ENCODE results near the gene NAA80. TPM values are rescaled to one million over a fixed set of nuclear protein-coding genes. Genes with fewer than 3 reads are reported as not detected.

Gene NAA80
- total RNA-seq, 1 donor from 2014 or later: 17.3 TPM

GRCh38 chr3:50324351-50325112, 25.3 kb upstream of the NAA80 start:
- Mint-ChIP-seq H3K36me3 (ENCODE audit: low read depth) (peaks cover 16% of the 10 kb centered on the region), H3K27me3 (no peaks in the 10 kb centered on the region), H3K4me1 (peaks cover 26% of the 10 kb centered on the region), H3K9me3 (no peaks in the 10 kb centered on the region), H3K27ac (peak overlapping the region; percentile 28), H3K4me3 (no peak overlapping the region)
- peak; percentile 90 for DNase-seq
- intact Hi-C loops (cut with micrococcal nuclease): loop anchor here (2.0 to 10.0 kb wide), 2 partner anchors 132 to 1850 kb away; no protein-coding TSS in a partner anchor

DNA sequence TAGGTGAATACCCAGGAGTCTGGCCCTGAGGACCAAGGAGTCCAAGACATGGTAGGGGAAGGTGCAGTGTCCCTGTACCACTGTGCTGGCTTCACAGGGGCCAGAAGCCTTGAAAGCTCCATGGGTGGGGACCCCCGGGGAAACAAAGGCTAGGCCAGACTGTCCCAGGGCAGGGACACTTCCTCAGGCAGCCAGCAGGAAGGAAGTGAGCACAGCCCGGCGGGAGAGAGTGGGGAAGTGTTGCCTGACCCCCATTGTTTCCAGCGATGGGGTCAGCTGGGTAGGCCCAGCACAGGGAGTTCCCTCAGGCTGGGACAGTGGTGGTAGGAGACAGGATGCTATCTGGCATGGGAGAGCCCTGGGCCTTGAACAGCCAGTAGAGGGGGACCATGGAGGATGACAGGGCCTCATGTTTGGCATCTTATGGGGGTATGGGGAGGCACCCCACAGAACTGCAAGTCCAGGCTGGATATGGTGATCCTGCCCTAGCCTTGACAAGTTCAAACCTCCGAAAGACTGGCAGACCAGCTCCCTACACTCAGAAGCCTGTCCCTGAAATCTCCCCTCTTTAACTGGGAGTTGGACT, 24.5 kb upstream of the NAA80 start:
- peak overlapping the region; percentile 7 for H3K27ac Mint-ChIP-seq
- no peak overlapping the region for H3K4me3 Mint-ChIP-seq
- H3K9me3 Mint-ChIP-seq: no peaks in the 10 kb centered on the region
- H3K27me3 Mint-ChIP-seq: no peaks in the 10 kb centered on the region
- peaks cover 30% of the 10 kb centered on the region for H3K4me1 Mint-ChIP-seq
- peaks cover 17% of the 10 kb centered on the region for H3K36me3 Mint-ChIP-seq (ENCODE audit: low read depth)
- intact Hi-C loops (cut with micrococcal nuclease): loop anchor here (2.0 to 10.0 kb wide), 2 partner anchors 131 to 1849 kb away; no protein-coding TSS in a partner anchor
- no peak for DNase-seq

DNA sequence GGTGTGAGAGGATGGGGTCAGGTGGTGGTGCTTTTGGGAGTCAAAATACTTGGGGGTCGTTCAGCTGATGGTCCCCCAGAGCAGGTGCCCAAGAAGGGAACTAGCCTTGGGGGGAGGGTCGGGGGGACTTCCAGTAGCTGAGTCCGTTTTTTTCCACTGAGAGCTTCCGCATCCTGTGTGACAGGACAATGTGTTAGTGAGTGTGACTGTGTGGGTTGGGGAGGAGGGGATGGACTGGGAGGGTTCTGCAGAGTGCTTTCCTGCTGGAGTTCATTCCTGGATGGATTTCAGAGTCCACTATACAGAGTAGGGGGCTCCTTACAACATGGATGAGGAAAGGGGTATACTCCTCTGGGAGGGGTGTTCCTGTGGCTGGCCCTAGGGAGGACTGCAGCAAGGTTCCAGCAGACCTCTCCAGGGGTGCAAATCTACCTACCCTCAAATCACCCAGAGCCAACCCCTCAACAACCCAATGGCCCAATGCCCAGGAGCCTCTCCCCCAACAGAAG, 23.9 kb upstream of the NAA80 start:
- H3K9me3 Mint-ChIP-seq: no peaks in the 10 kb centered on the region

GRCh38 chr3:50322386-50323091, 23.3 kb upstream of the NAA80 start, which contains the start of gene HYAL2:
Gene HYAL2 (minus strand): TSS chr3:50322745. CDS start chr3:50320489, 2,256 bp downstream.
- intact Hi-C loops (cut with micrococcal nuclease): loop anchor here (10.0 kb wide), 1 partner anchor 1848 kb away; no protein-coding TSS in a partner anchor
- H3K4me1 Mint-ChIP-seq: peaks cover 28% of the 10 kb centered on the region

More for the DNA sequence above, 23.9 kb upstream of the NAA80 start:
- Mint-ChIP-seq H3K27ac (no peak overlapping the region), H3K4me1 (peaks cover 28% of the 10 kb centered on the region), H3K4me3 (no peak overlapping the region), H3K27me3 (no peaks in the 10 kb centered on the region), H3K36me3 (ENCODE audit: low read depth) (peaks cover 17% of the 10 kb centered on the region)
- DNase-seq: no peak
- intact Hi-C loops (cut with micrococcal nuclease): loop anchor here (10.0 kb wide), 1 partner anchor 1848 kb away; no protein-coding TSS in a partner anchor

GRCh38 chr3:50322115-50322385, 22.8 kb upstream of the NAA80 start:
- peak overlapping the region; percentile 86 for H3K4me3 Mint-ChIP-seq
- intact Hi-C loops (cut with micrococcal nuclease): loop anchor here (10.0 kb wide), 1 partner anchor 1847 kb away; no protein-coding TSS in a partner anchor

More at GRCh38 chr3:50322386-50323091, 23.3 kb upstream of the NAA80 start, which contains the start of gene HYAL2:
- no peaks in the 10 kb centered on the region for H3K9me3 Mint-ChIP-seq
- H3K27me3 Mint-ChIP-seq: no peaks in the 10 kb centered on the region
- peak within 1 kb of the TSS; percentile 86 for H3K4me3 Mint-ChIP-seq
- no peak for DNase-seq
- H3K27ac Mint-ChIP-seq: peak within 1 kb of the TSS; percentile 92
- H3K36me3 Mint-ChIP-seq (ENCODE audit: low read depth): peaks cover 17% of the 10 kb centered on the region

GRCh38 chr3:50321336-50322114, 22.3 kb upstream of the NAA80 start:
- no peaks in the 10 kb centered on the region for H3K27me3 Mint-ChIP-seq
- DNase-seq: peak; percentile 96
- H3K27ac Mint-ChIP-seq: peak overlapping the region; percentile 92
- peaks cover 21% of the 10 kb centered on the region for H3K36me3 Mint-ChIP-seq (ENCODE audit: low read depth)
- intact Hi-C loops (cut with micrococcal nuclease): loop anchor here (1.0 to 10.0 kb wide), 4 partner anchors 16 to 1847 kb away; partner anchors contain the start of genes HYAL3 and NAA80
- peaks cover 27% of the 10 kb centered on the region for H3K4me1 Mint-ChIP-seq
- no peaks in the 10 kb centered on the region for H3K9me3 Mint-ChIP-seq
- peak overlapping the region; percentile 88 for H3K4me3 Mint-ChIP-seq

More at GRCh38 chr3:50322115-50322385, 22.8 kb upstream of the NAA80 start:
- Mint-ChIP-seq H3K4me1 (peaks cover 27% of the 10 kb centered on the region), H3K9me3 (no peaks in the 10 kb centered on the region), H3K27ac (no peak overlapping the region), H3K36me3 (ENCODE audit: low read depth) (peaks cover 18% of the 10 kb centered on the region), H3K27me3 (no peaks in the 10 kb centered on the region)
- no peak for DNase-seq

GRCh38 chr3:50320853-50321335, 21.7 kb upstream of the NAA80 start:
- Mint-ChIP-seq H3K36me3 (ENCODE audit: low read depth) (peaks cover 24% of the 10 kb centered on the region), H3K4me1 (peaks cover 29% of the 10 kb centered on the region), H3K4me3 (peak overlapping the region; percentile 88), H3K27me3 (no peaks in the 10 kb centered on the region), H3K9me3 (no peaks in the 10 kb centered on the region), H3K27ac (peak overlapping the region; percentile 86)
- peak; percentile 93 for DNase-seq
- intact Hi-C loops (cut with micrococcal nuclease): loop anchor here (1.0 to 10.0 kb wide), 4 partner anchors 16 to 1846 kb away; partner anchors contain the start of genes HYAL3 and NAA80

- Mint-ChIP-seq H3K27ac (peak overlapping the region; percentile 34), H3K9me3 (no peaks in the 10 kb centered on the region), H3K4me3 (peak overlapping the region; percentile 88), H3K36me3 (ENCODE audit: low read depth) (peaks cover 24% of the 10 kb centered on the region), H3K4me1 (peaks cover 32% of the 10 kb centered on the region), H3K27me3 (no peaks in the 10 kb centered on the region)
- intact Hi-C loops (cut with micrococcal nuclease): loop anchor here (2.0 to 10.0 kb wide), 2 partner anchors 93 to 1845 kb away; no protein-coding TSS in a partner anchor
- DNase-seq: no peak
These were observed 20.9 kb upstream of the NAA80 start for GRCh38 chr3:50319894-50320625.

DNA sequence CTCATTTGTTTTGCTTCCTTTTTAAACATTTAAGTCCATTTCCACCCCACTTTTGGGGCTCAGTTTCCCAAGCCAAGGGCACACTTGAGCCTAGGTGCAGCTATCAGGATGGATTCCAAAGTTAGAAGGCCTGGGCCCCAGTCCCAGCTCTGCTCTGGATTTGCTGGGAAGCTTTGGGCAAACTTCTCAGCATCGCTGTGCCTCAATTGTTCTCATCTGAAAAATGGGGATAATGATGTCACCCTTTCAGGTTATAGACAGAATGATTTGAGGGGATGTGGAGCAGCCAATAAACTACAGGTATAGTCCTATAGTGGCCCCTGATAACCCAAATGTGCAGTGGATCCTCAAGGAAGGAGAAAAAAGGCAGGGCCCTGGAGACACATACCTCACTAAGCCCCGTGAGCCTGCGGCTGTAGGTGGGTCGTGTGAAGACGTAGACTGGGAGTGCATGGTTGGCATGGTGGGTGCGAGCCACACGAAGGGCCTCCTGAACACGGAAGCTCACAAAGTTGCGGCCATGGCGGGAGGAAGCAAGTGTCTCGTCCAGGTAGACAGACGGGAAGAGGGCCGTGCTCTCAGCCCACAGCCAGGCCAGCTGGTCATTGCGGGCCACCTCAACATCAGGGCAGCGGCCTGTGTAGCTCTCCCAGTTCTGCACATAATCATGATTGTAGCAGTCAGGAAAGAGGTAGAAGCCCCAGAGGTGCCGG, 20.1 kb upstream of the NAA80 start:
- no peaks in the 10 kb centered on the region for H3K9me3 Mint-ChIP-seq
- no peak for DNase-seq
- peak overlapping the region; percentile 4 for H3K4me3 Mint-ChIP-seq
- H3K27ac Mint-ChIP-seq: no peak overlapping the region
- intact Hi-C loops (cut with micrococcal nuclease): no loop called here
- H3K4me1 Mint-ChIP-seq: peaks cover 30% of the 10 kb centered on the region
- H3K27me3 Mint-ChIP-seq: no peaks in the 10 kb centered on the region
- peaks cover 20% of the 10 kb centered on the region for H3K36me3 Mint-ChIP-seq (ENCODE audit: low read depth)

- H3K9me3 Mint-ChIP-seq: no peaks in the 10 kb centered on the region
- intact Hi-C loops (cut with micrococcal nuclease): no loop called here
- H3K36me3 Mint-ChIP-seq (ENCODE audit: low read depth): peaks cover 21% of the 10 kb centered on the region
- H3K27ac Mint-ChIP-seq: peak overlapping the region; percentile 53
- H3K4me1 Mint-ChIP-seq: peaks cover 30% of the 10 kb centered on the region
- no peak for DNase-seq
- H3K27me3 Mint-ChIP-seq: no peaks in the 10 kb centered on the region
- peak overlapping the region; percentile 39 for H3K4me3 Mint-ChIP-seq
These were observed 19.4 kb upstream of the NAA80 start for GRCh38 chr3:50318615-50319014.

GRCh38 chr3:50318163-50318562, 19.0 kb upstream of the NAA80 start:
- intact Hi-C loops (cut with micrococcal nuclease): no loop called here
- H3K4me1 Mint-ChIP-seq: peaks cover 30% of the 10 kb centered on the region
- no peak overlapping the region for H3K4me3 Mint-ChIP-seq
- H3K9me3 Mint-ChIP-seq: no peaks in the 10 kb centered on the region
- H3K27ac Mint-ChIP-seq: no peak overlapping the region
- peaks cover 21% of the 10 kb centered on the region for H3K36me3 Mint-ChIP-seq (ENCODE audit: low read depth)
- no peaks in the 10 kb centered on the region for H3K27me3 Mint-ChIP-seq
- no peak for DNase-seq

DNA sequence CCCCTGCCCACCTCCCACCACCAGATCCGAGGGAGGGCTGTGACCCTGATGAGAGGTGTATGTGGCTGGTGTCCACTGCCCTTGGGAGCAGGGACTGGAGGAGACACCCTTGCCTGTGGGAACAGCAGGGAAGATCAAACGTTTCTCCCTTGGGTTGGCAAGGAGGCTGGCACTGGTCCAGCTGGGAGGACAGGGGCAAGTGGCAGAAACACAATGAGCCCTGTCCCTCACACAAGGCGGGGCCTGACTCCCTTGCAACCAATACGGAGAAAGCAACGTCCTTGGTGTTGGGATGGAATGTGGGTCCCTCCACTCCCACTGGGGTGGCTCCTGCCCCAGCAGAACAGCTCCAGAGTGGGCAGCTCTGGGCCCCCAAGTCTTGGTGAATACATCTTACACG, 18.1 kb upstream of the NAA80 start:
- H3K27ac Mint-ChIP-seq: no peak overlapping the region
- H3K4me3 Mint-ChIP-seq: no peak overlapping the region
- intact Hi-C loops (cut with micrococcal nuclease): no loop called here
- no peak for DNase-seq
- H3K9me3 Mint-ChIP-seq: no peaks in the 10 kb centered on the region
- H3K4me1 Mint-ChIP-seq: peaks cover 29% of the 10 kb centered on the region
- H3K36me3 Mint-ChIP-seq (ENCODE audit: low read depth): peaks cover 21% of the 10 kb centered on the region
- H3K27me3 Mint-ChIP-seq: no peaks in the 10 kb centered on the region

All from activated CD4-positive, alpha-beta T cell treated with anti-CD3 and anti-CD28 coated beads, Interleukin-2, amount 10 ng/mL, durations not matched to agents 24 days and 14 days (primary cell).